SK-N-SH treated with all-trans-retinoic acid at 6 μM for 48 hours (cell line): ENCODE data around the gene CNTN4.

Experiments used
- ATAC-seq: fragments of 200-7000 bp; cut with Tn5 transposase; 3 replicates; pipeline ENCODE4 v1.9.1; 2020; ENCODE audit warnings: mild to moderate bottlenecking, moderate library complexity
- BACH2 ChIP-seq: fragments of 250-450 bp; sonication (Bioruptor Pico); IDR thresholded peaks from 2 replicates; pipeline ENCODE4 v1.9.0; 2021; ENCODE audit warnings: mild to moderate bottlenecking, borderline replicate concordance
- CREB5 ChIP-seq: fragments of 250-450 bp; sonication (Bioruptor Pico); IDR thresholded peaks from 2 replicates; pipeline ENCODE4 v1.5.1; 2020; ENCODE audit warnings: low read depth, mild to moderate bottlenecking, moderate library complexity
- CSDC2 ChIP-seq: fragments of 250-450 bp; sonication (Bioruptor Pico); IDR thresholded peaks from 2 replicates; pipeline ENCODE4 v1.5.0; 2020; ENCODE audit warnings: mild to moderate bottlenecking, moderate library complexity
- CSRNP3 ChIP-seq: fragments of 250-450 bp; sonication (Bioruptor Pico); IDR thresholded peaks from 2 replicates; pipeline ENCODE4 v1.5.1; 2021; ENCODE audit warnings: mild to moderate bottlenecking, moderate library complexity
- ESRRG ChIP-seq: fragments of 250-450 bp; sonication (Bioruptor Pico); IDR thresholded peaks from 2 replicates; pipeline ENCODE4 v1.6.1; 2021; ENCODE audit warnings: mild to moderate bottlenecking
- GLIS3 ChIP-seq: fragments of 250-450 bp; sonication (Bioruptor Pico); IDR thresholded peaks from 2 replicates; pipeline ENCODE4 v1.5.0; 2020; ENCODE audit warnings: mild to moderate bottlenecking, moderate library complexity
- ISL1 ChIP-seq: fragments of 250-450 bp; sonication (Bioruptor Pico); IDR thresholded peaks from 2 replicates; pipeline ENCODE4 v2.1.2; 2022; ENCODE audit warnings: mild to moderate bottlenecking, moderate library complexity
- OSR1 ChIP-seq: fragments of 250-450 bp; sonication (Bioruptor Pico); IDR thresholded peaks from 2 replicates; pipeline ENCODE4 v1.8.0; 2022; ENCODE audit warnings: moderate library complexity, mild to moderate bottlenecking, inconsistent platforms
- PPARA ChIP-seq: fragments of 250-450 bp; sonication (Bioruptor Pico); IDR thresholded peaks from 2 replicates; pipeline ENCODE4 v1.5.0; 2020; ENCODE audit warnings: mild to moderate bottlenecking, borderline replicate concordance
- RARB ChIP-seq: fragments of 250-450 bp; sonication (Bioruptor Pico); IDR thresholded peaks from 2 replicates; pipeline ENCODE4 v1.8.0; 2021; ENCODE audit warnings: mild to moderate bottlenecking, moderate library complexity
- SNAI2 ChIP-seq: fragments of 250-450 bp; sonication (Bioruptor Pico); IDR thresholded peaks from 2 replicates; pipeline ENCODE4 v1.5.0; 2020; ENCODE audit warnings: mild to moderate bottlenecking, moderate library complexity
- TCF4 ChIP-seq: fragments of 250-450 bp; sonication (Bioruptor Pico); IDR thresholded peaks from 2 replicates; pipeline ENCODE4 v1.8.0; 2021; ENCODE audit warnings: mild to moderate bottlenecking, moderate library complexity, borderline replicate concordance
- TOX ChIP-seq: fragments of 250-450 bp; sonication (Bioruptor Pico); IDR thresholded peaks from 2 replicates; pipeline ENCODE4 v1.8.0; 2021; ENCODE audit warnings: mild to moderate bottlenecking, moderate library complexity, borderline replicate concordance
- TSHZ2 ChIP-seq: fragments of 250-450 bp; sonication (Bioruptor Pico); IDR thresholded peaks from 2 replicates; pipeline ENCODE4 v1.5.0; 2020; ENCODE audit warnings: mild to moderate bottlenecking, moderate library complexity
- ZC3H10 ChIP-seq: fragments of 250-450 bp; sonication (Bioruptor Pico); IDR thresholded peaks from 2 replicates; pipeline ENCODE4 v1.5.1; 2021; ENCODE audit warnings: mild to moderate bottlenecking, moderate library complexity
- ZFP3 ChIP-seq: fragments of 250-450 bp; sonication (Bioruptor Pico); IDR thresholded peaks from 2 replicates; pipeline ENCODE4 v1.5.0; 2020; ENCODE audit warnings: mild to moderate bottlenecking, moderate library complexity
- ZFP30 ChIP-seq: fragments of 450-650 bp; formaldehyde crosslinking; IDR thresholded peaks from 2 replicates; pipeline ENCODE4 v1.5.0; 2022; ENCODE audit warnings: mild to moderate bottlenecking, moderate library complexity
- ZNF565 ChIP-seq: fragments of 450-650 bp; formaldehyde crosslinking; conservative IDR thresholded peaks from 2 replicates; pipeline ENCODE4 v1.5.0; 2020; ENCODE audit warnings: low read depth, mild to moderate bottlenecking, moderate library complexity
- ZNF70 ChIP-seq: fragments of 450-650 bp; formaldehyde crosslinking; IDR thresholded peaks from 2 replicates; pipeline ENCODE4 v1.5.0; 2020; ENCODE audit warnings: mild to moderate bottlenecking, moderate library complexity
- ZNF8 ChIP-seq: fragments of 450-650 bp; formaldehyde crosslinking; IDR thresholded peaks from 2 replicates; pipeline ENCODE4 v1.5.0; 2020; ENCODE audit warnings: mild to moderate bottlenecking, moderate library complexity
- TF ChIP-seq, protein P1 (sequence below): fragments of 250-450 bp; sonication (Bioruptor Pico); IDR thresholded peaks from 2 replicates; pipeline ENCODE4 v1.8.0; 2021; ENCODE audit warnings: low read depth, mild to moderate bottlenecking, moderate library complexity, borderline replicate concordance
- TF ChIP-seq, protein P2 (sequence below): fragments of 250-450 bp; sonication (Bioruptor Pico); IDR thresholded peaks from 2 replicates; pipeline ENCODE4 v1.8.0; 2020; ENCODE audit warnings: mild to moderate bottlenecking, moderate library complexity, borderline replicate concordance

CNTN4 gene

DNA sequence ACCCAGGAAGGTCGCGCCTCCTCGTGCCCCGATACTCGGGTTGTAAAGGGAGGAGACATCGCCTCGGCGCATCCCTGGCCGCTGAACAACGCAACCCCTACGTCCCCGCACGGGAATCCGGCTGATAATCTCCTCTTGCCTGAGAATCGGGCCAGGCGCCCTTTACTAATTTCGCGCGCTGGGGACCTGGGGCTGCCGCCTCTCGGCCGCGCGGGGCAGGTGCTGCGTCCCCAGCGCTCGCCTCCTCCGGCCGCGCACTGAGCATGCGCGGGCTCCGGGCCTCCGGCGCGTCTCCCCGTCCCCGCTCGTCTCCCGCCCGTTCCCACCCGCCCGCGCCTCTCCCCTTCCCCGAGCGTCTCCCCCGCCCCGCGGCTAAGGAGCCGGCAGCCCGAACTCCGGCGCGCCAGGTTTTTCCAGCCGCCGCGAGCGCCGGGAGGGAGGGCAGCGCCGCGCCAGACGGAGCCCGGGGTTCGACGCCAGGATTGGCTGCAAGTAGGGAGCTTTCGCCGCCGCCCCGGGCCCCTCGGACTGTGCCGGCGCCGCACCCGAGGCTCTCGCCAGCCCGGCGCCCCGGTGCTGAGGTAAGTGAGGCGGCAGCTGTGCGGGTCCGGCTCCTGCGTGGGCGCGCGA, at the start of gene CNTN4:
TSS of gene CNTN4 (plus strand) at position 469 of the 630 bp plus-strand sequence.
- ATAC-seq = peak; percentile 47; the same call in 2 of the 3 replicates
- TF ChIP-seq CREB5 (CRISPR knock-in tag) (no peak), ESRRG (no peak)

- no peak for ATAC-seq
- TF ChIP-seq, protein P1, sequence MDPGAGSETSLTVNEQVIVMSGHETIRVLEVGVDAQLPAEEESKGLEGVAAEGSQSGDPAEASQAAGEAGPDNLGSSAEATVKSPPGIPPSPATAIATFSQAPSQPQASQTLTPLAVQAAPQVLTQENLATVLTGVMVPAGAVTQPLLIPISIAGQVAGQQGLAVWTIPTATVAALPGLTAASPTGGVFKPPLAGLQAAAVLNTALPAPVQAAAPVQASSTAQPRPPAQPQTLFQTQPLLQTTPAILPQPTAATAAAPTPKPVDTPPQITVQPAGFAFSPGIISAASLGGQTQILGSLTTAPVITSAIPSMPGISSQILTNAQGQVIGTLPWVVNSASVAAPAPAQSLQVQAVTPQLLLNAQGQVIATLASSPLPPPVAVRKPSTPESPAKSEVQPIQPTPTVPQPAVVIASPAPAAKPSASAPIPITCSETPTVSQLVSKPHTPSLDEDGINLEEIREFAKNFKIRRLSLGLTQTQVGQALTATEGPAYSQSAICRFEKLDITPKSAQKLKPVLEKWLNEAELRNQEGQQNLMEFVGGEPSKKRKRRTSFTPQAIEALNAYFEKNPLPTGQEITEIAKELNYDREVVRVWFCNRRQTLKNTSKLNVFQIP (CRISPR knock-in tag) = no peak
- TF ChIP-seq TOX (CRISPR knock-in tag) (no peak), ZNF565 (CRISPR knock-in tag) (no peak), SNAI2 (CRISPR knock-in tag) (no peak), GLIS3 (CRISPR knock-in tag) (no peak), RARB (CRISPR knock-in tag) (no peak), ZFP3 (CRISPR knock-in tag) (no peak), CSRNP3 (CRISPR knock-in tag) (no peak), ZNF8 (no peak), ZC3H10 (no peak), ISL1 (CRISPR knock-in tag) (no peak), OSR1 (CRISPR knock-in tag) (no peak), CREB5 (CRISPR knock-in tag) (no peak), TCF4 (CRISPR knock-in tag) (no peak), CSDC2 (CRISPR knock-in tag) (no peak), BACH2 (CRISPR knock-in tag) (no peak), TSHZ2 (CRISPR knock-in tag) (no peak)
- TF ChIP-seq, protein P2, sequence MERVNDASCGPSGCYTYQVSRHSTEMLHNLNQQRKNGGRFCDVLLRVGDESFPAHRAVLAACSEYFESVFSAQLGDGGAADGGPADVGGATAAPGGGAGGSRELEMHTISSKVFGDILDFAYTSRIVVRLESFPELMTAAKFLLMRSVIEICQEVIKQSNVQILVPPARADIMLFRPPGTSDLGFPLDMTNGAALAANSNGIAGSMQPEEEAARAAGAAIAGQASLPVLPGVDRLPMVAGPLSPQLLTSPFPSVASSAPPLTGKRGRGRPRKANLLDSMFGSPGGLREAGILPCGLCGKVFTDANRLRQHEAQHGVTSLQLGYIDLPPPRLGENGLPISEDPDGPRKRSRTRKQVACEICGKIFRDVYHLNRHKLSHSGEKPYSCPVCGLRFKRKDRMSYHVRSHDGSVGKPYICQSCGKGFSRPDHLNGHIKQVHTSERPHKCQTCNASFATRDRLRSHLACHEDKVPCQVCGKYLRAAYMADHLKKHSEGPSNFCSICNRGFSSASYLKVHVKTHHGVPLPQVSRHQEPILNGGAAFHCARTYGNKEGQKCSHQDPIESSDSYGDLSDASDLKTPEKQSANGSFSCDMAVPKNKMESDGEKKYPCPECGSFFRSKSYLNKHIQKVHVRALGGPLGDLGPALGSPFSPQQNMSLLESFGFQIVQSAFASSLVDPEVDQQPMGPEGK (CRISPR knock-in tag) = no peak
These were observed 37.3 kb upstream of the CNTN4 start for GRCh38 chr3:2061360-2061759.

- ATAC-seq = no peak
- TF ChIP-seq, protein P1 (CRISPR knock-in tag) = no peak
- TF ChIP-seq TSHZ2 (CRISPR knock-in tag) = no peak
- no peak for TF ChIP-seq TOX (CRISPR knock-in tag)
- no peak for TF ChIP-seq ZFP3 (CRISPR knock-in tag)
- no peak for TF ChIP-seq ISL1 (CRISPR knock-in tag)
- no peak for TF ChIP-seq RARB (CRISPR knock-in tag)
- TF ChIP-seq ZFP30 (CRISPR knock-in tag) = no peak
- no peak for TF ChIP-seq SNAI2 (CRISPR knock-in tag)
- TF ChIP-seq ZNF565 (CRISPR knock-in tag) = no peak
- no peak for TF ChIP-seq TCF4 (CRISPR knock-in tag)
- no peak for TF ChIP-seq ESRRG
- TF ChIP-seq ZNF70 (CRISPR knock-in tag) = no peak
- no peak for TF ChIP-seq PPARA (CRISPR knock-in tag)
These were observed 27.1 kb upstream of the CNTN4 start for GRCh38 chr3:2071531-2071930.
